GM12875 (cell line): ENCODE measurements around the gene VPS35L.

Experiments used
- H3K4me3 ChIP-seq: one replicate; pipeline ENCODE4 v1.5.1; 2011; ENCODE audit warnings: low read depth, low read length, control low read depth
- TF ChIP-seq, protein P1 (sequence below): IDR thresholded peaks from 2 replicates; pipeline ENCODE4 v1.5.1; 2011; ENCODE audit warnings: low read depth, mild to moderate bottlenecking, control low read depth, inconsistent platforms, low read length, moderate library complexity, borderline replicate concordance; ENCODE audit not compliant: insufficient read depth

Gene VPS35L

GRCh38 chr16:19737306-19738038 lies 182.0 kb downstream of the VPS35L start:
- TF ChIP-seq, protein P1, sequence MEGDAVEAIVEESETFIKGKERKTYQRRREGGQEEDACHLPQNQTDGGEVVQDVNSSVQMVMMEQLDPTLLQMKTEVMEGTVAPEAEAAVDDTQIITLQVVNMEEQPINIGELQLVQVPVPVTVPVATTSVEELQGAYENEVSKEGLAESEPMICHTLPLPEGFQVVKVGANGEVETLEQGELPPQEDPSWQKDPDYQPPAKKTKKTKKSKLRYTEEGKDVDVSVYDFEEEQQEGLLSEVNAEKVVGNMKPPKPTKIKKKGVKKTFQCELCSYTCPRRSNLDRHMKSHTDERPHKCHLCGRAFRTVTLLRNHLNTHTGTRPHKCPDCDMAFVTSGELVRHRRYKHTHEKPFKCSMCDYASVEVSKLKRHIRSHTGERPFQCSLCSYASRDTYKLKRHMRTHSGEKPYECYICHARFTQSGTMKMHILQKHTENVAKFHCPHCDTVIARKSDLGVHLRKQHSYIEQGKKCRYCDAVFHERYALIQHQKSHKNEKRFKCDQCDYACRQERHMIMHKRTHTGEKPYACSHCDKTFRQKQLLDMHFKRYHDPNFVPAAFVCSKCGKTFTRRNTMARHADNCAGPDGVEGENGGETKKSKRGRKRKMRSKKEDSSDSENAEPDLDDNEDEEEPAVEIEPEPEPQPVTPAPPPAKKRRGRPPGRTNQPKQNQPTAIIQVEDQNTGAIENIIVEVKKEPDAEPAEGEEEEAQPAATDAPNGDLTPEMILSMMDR: no peak
- no peak overlapping the region for H3K4me3 ChIP-seq

DNA sequence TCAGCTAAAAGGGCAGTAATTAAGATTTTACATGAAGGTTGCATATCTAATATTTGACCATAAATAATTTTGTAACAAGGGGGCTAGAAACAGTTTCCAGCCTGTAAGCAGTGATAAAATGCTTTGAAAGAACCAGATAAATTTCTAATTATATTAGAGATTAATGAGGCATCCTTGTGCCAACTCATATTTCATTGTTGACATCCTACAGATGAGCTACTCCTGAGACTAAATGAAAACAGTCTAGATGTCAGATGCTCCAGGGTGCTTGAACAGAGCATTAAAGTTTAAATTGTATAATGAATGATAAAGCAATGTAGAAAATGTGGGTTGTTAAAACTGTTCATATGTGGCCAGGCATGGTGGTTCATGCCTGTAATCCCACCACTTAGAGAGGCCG lies 185.9 kb downstream of the VPS35L start:
- no peak overlapping the region for H3K4me3 ChIP-seq
- TF ChIP-seq, protein P1: no peak

GRCh38 chr16:19743816-19744159 lies 188.3 kb downstream of the VPS35L start:
- H3K4me3 ChIP-seq: no peak overlapping the region
- TF ChIP-seq, protein P1: no peak

DNA sequence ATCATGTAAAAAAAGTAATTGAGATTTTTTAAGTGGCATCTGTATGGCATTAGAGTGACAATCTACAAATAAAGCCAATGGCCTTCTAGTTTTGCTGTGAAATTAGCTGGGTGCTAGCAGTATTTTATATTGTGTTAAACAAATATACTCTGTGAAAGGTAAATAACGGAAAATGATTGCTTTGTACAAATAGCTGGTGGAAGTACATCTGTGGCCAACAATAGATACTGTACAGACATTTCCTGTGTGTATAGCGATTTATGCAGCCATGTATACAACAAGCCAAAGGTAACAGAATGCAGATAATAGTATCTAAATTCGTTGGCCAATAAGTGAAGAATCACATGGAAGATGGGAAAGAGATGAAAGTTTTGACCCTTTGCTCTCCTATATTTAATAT lies 189.2 kb downstream of the VPS35L start:
- TF ChIP-seq, protein P1: no peak
- H3K4me3 ChIP-seq: no peak overlapping the region

GRCh38 chr16:19745286-19746010 lies 189.9 kb downstream of the VPS35L start:
- TF ChIP-seq, protein P1: no peak
- no peak overlapping the region for H3K4me3 ChIP-seq

GRCh38 chr16:19746561-19746960 lies 191.1 kb downstream of the VPS35L start:
- no peak overlapping the region for H3K4me3 ChIP-seq
- TF ChIP-seq, protein P1: no peak
